Limb (tissue), 2 donors: Measurements from ENCODE around the gene GRK7.
"Not testable (repeated sequence)": the region's sequence is repeated elsewhere in the genome, so short reads cannot be mapped to it uniquely, and the experiment has no call there.

Experiments
- DNase-seq, 2 donors: peaks; one replicate each; pipeline ENCODE4 v3.0.0-alpha.2; 2016; ENCODE audit errors: extremely low spot score in 2 of 2

Gene GRK7

GRCh38 chr3:141795741-141796080, 32.5 kb downstream of the GRK7 start:
- DNase-seq, result no peak

- DNase-seq, result no peak
These were observed 33.1 kb downstream of the GRK7 start for GRCh38 chr3:141796081-141796888.

GRCh38 chr3:141796889-141797781, 33.9 kb downstream of the GRK7 start:
- DNase-seq, result peak; percentile 62 to 77

- no peak for DNase-seq
These were observed 34.7 kb downstream of the GRK7 start for GRCh38 chr3:141797819-141798447.

- DNase-seq, result no peak
These were observed 35.2 kb downstream of the GRK7 start for GRCh38 chr3:141798448-141798845.

GRCh38 chr3:141802316-141803077, 39.3 kb downstream of the GRK7 start:
- no peak for DNase-seq

GRCh38 chr3:141803538-141803937, 40.3 kb downstream of the GRK7 start:
- DNase-seq, result not testable (repeated sequence)

GRCh38 chr3:141804447-141804777, 41.2 kb downstream of the GRK7 start:
- no peak for DNase-seq

- no peak for DNase-seq
These were observed 41.8 kb downstream of the GRK7 start for GRCh38 chr3:141804778-141805639.

- no peak for DNase-seq
These were observed 44.2 kb downstream of the GRK7 start for GRCh38 chr3:141807277-141808033.

GRCh38 chr3:141808586-141808985, 45.4 kb downstream of the GRK7 start:
- no peak for DNase-seq

GRCh38 chr3:141810161-141810560, 47.0 kb downstream of the GRK7 start:
- DNase-seq, result no peak

GRCh38 chr3:141811348-141811747, 48.1 kb downstream of the GRK7 start:
- DNase-seq, result peak in 1 of 2 donors; percentile 30

GRCh38 chr3:141812084-141812483, 48.9 kb downstream of the GRK7 start:
- peak in 1 of 2 donors; percentile 45 for DNase-seq

- no peak for DNase-seq
These were observed 49.4 kb downstream of the GRK7 start for GRCh38 chr3:141812586-141812985.
